ENCODE measurements around the gene TRMT112.

GRCh38 chr11:64342869-64343745 is 25.7 kb upstream of the TRMT112 start:
- TF ChIP-seq, protein P1, sequence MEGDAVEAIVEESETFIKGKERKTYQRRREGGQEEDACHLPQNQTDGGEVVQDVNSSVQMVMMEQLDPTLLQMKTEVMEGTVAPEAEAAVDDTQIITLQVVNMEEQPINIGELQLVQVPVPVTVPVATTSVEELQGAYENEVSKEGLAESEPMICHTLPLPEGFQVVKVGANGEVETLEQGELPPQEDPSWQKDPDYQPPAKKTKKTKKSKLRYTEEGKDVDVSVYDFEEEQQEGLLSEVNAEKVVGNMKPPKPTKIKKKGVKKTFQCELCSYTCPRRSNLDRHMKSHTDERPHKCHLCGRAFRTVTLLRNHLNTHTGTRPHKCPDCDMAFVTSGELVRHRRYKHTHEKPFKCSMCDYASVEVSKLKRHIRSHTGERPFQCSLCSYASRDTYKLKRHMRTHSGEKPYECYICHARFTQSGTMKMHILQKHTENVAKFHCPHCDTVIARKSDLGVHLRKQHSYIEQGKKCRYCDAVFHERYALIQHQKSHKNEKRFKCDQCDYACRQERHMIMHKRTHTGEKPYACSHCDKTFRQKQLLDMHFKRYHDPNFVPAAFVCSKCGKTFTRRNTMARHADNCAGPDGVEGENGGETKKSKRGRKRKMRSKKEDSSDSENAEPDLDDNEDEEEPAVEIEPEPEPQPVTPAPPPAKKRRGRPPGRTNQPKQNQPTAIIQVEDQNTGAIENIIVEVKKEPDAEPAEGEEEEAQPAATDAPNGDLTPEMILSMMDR (IDR thresholded peaks at IDR 0.05) = no peak
- TF ChIP-seq POLR2A (IDR thresholded peaks at IDR 0.05; ENCODE audit: low read depth) (no peak), POLR2AphosphoS5 (IDR thresholded peaks at IDR 0.05) (no peak)

All from esophagus muscularis mucosa (tissue), 3 donors.